HG02870 (cell line): ENCODE data around the gene AREL1.

Experiments used
- ATAC-seq: cut with Tn5 transposase; IDR thresholded peaks from one replicate; pipeline ENCODE4 v1.9.1; 2021; ENCODE audit warnings: mild to moderate bottlenecking, moderate library complexity; ENCODE audit not compliant: unreplicated experiment

Gene AREL1

DNA sequence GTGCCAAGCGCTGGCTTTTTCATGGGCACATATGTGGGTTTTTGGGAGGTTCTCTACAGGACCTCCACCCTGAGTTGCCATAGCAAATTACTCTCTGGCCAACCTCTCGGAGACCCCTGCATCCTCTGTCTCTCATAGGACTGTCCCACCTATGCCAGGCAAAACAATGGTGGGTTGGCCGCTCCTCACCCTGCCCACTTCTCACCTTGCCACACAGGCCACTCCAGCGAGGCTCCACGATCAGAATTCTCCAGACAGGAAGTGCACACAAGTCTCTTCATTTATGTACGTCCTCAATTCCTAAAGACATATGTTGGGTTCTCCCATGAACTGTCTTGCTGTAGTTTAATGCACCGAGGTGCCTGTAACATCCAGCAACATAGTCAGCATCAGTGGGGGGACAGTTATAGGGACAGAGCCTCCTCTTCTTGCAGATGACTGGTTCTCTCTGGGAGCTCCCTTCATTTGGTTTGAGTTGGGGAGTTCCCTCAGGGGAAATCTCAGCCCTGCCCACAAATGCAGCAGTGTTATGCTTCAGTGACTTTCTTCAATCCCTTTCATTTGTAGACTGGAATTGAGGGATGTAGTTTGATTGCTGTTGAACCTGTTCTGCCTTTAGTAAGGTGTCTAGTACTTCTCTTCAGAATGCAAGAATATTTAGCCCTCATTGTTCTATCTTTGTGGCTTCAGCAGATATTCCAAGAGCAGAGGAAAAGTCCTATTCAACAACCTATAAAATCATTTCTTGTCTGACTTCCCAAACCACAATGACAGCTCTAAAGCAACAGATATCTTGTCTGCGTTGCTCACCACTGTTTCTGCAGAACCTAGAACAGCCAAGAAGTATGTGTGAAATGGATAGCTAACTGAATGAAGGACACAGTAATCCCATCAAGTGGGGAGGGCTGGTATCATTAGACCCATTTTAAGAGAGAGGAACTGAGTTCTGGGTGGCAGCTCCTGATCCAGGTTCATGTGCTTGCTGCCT, 98.1 kb downstream of the AREL1 start:
- no peak for ATAC-seq

DNA sequence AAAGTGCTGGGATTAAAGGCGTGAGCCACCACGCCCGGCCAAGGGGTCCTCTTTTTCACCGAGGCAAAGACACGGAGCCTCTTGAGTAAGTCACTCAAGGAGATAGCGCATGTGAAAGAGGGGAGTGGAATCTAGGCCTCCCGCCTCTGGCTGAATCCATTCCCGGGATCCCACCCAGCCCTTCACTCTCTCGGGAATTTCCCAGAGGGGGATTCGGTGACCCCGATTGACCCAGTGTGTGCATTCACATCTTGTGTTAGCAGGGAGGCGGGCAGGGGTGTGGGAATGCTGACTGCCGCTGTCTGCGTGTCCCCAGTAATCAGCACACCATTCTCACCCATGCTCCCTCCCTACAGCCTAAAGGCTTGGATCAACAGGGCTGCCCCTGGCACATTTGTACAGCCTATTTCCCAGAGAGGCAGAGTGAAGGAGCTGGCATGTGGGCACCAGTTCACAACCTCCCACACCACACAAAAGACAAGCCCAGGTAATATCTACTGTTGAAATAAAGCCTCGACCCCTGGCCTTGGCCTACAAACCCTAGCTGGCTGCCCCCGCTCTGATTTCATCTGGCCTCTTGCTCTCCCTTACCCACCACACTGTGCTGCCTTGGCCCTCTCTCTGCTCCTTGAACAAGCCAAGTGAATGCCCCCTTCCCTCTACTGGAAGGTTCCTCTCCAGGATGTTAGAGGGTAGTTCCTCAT, 99.5 kb downstream of the AREL1 start:
- ATAC-seq = no peak

GRCh38 chr14:74612350-74613021, 100.4 kb downstream of the AREL1 start:
- ATAC-seq = peak; percentile 48

DNA sequence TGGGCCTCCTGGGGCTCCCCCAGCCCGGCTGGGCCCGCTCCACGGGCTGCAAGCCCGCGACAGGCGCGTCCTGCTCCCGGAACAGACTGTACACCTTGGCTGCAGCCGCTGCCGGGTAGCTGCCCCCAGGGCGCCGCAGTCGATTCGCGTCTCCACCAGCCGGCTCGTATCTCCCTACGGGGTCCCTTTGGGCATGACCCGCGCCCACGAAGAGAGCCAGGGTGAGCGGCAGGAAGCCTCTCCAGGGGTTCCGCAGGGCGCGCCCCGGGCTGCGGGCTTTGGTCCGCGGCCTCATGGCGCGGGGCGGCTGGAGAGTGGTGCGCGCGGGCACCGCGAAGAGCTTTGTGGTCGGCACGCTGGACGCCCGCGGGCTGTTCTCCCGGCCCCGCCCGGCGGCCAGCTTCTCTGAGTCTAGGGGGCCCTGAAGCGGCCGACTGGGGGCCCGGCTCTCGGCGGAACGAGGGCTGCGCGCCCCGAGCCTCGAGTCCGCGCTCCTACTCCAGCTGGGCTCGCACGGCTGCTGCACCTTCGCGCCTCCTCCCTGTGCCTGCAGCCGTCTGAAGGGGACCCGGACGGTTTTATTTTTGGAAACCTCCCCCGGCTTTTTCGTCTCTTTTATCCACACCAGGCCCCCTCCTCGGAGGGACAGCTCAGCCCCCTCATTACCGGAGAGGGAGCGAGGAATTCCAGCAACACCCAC, 101.1 kb downstream of the AREL1 start, which contains the start of gene LTBP2:
TSS of gene LTBP2 (minus strand) at position 588 of the 700 bp plus-strand sequence. CDS start at position 295, 293 bp downstream.
- peak; percentile 12 for ATAC-seq
